HepG2 (cell line): ENCODE measurements around the gene IRF2. TPM values are rescaled to one million over a fixed set of nuclear protein-coding genes. Genes with fewer than 3 reads are reported as not detected.

Experiments
- ATAC-seq: fragments of 200-7000 bp; cut with Tn5 transposase; 3 replicates; pipeline ENCODE4 v1.9.1; 2020; ENCODE audit warnings: mild to moderate bottlenecking, moderate library complexity
- BruUV-seq: library from RNA; stranded (reverse); fragments of 400-500 nt; replicated peaks from 2 replicates; lab custom pipeline; 2021; lab: Mats Ljungman, UMichigan
- CTCF ChIA-PET: fragments of 300-600 bp; formaldehyde crosslinking; extraction: SDS; loops from one replicate; lab custom pipeline; 2021; ENCODE audit warnings: low total read pairs, inconsistent platforms, low intra/inter-chr PET ratio; lab: Yijun Ruan, JAX
- POLR2A ChIA-PET: fragments of 350-600 bp; sonication (Branson Sonifier 250); formaldehyde crosslinking; loops from one replicate; lab custom pipeline; 2020; ENCODE audit warnings: antibody characterized with exemption, inconsistent platforms; lab: Yijun Ruan, JAX
- DNase-seq: peaks from one replicate; pipeline ENCODE4 v3.0.0-alpha.2; 2015; ENCODE audit warnings: low spot score
- FAIRE-seq: peaks from 3 replicates; lab custom pipeline; 2011; peaks lifted over from hg19 to GRCh38; lab: Jason Lieb, UNC
- H2AFZ ChIP-seq: one replicate; pipeline ENCODE4 v1.6.1; 2011; ENCODE audit warnings: low read length, inconsistent platforms
- H3K27ac ChIP-seq: fragments of 300-600 bp; 3 replicates; pipeline ENCODE4 v1.8.0; 2011; ENCODE audit warnings: mixed run types, mild to moderate bottlenecking, mixed read lengths, low read length, inconsistent platforms; ENCODE audit not compliant: insufficient read depth; ENCODE audit errors: extremely low read length
- H3K27me3 ChIP-seq, 2 experiments: fragments of 200-600 bp in 1 of 2; 2 replicates in 1 of 2; 3 replicates in 1 of 2; pipeline versions ENCODE4 v1.6.0 to v1.8.0; 2011; ENCODE audit warnings: low read length in 2 of 2, mild to moderate bottlenecking in 2 of 2, moderate library complexity in 2 of 2, inconsistent platforms in 1 of 2; ENCODE audit not compliant: insufficient read depth in 2 of 2, control insufficient read depth in 1 of 2
- H3K36me3 ChIP-seq, 2 experiments: fragments of 200-600 bp in 1 of 2; replicated peaks in 1 of 2; 2 replicates in 1 of 2; 3 replicates in 1 of 2; pipeline versions ENCODE4 v1.5.1 to v1.8.0; 2011; ENCODE audit warnings: low read length in 2 of 2, inconsistent platforms in 1 of 2; ENCODE audit not compliant: insufficient read depth in 2 of 2, control insufficient read depth in 1 of 2
- H3K4me1 ChIP-seq: 2 replicates; pipeline ENCODE4 v1.5.1; 2012; ENCODE audit warnings: low read length, inconsistent platforms; ENCODE audit not compliant: insufficient read depth
- H3K4me2 ChIP-seq: 2 replicates; pipeline ENCODE4 v1.6.0; 2011; ENCODE audit warnings: low read depth, low read length, inconsistent platforms
- H3K4me3 ChIP-seq, 3 experiments: fragments of 200-600 bp in 1 of 3; sonication (generic), shearing (Covaris generic) in 1 of 3; replicated peaks in 1 of 3; 2 replicates each; pipeline ENCODE4 v1.5.1; 2011 to 2016; ENCODE audit warnings: low read length in 3 of 3, inconsistent platforms in 2 of 3, low read depth in 2 of 3, mild to moderate bottlenecking in 2 of 3, control low read depth in 1 of 3, mixed read lengths in 1 of 3; ENCODE audit not compliant: insufficient read depth in 1 of 3
- H3K79me2 ChIP-seq: one replicate; pipeline ENCODE4 v1.6.1; 2011; ENCODE audit warnings: low read length, inconsistent platforms; ENCODE audit not compliant: insufficient read depth
- H3K9ac ChIP-seq: 2 replicates; pipeline ENCODE4 v1.6.0; 2011; ENCODE audit warnings: mild to moderate bottlenecking, low read depth, low read length, inconsistent platforms; ENCODE audit not compliant: insufficient read depth
- H3K9me3 ChIP-seq: 2 replicates; pipeline ENCODE4 v1.5.1; 2012; ENCODE audit warnings: mild to moderate bottlenecking, low read length
- H4K20me1 ChIP-seq: 2 replicates; pipeline ENCODE4 v1.6.0; 2011; ENCODE audit warnings: inconsistent platforms, mild to moderate bottlenecking, low read length, moderate library complexity; ENCODE audit not compliant: insufficient read depth
- AGO2 ChIP-seq: fragments of 200-400 bp; formaldehyde crosslinking; optimal IDR thresholded peaks from 2 replicates; pipeline ENCODE3; 2017; ENCODE audit warnings: mild to moderate bottlenecking, low read depth, low read length, moderate library complexity
- GZF1 ChIP-seq: sonication (generic); formaldehyde crosslinking; IDR thresholded peaks from 2 replicates; pipeline ENCODE4 v1.5.1; 2020; ENCODE audit warnings: mild to moderate bottlenecking, missing genetic modification reagents
- MLX ChIP-seq: IDR thresholded peaks from 2 replicates; pipeline ENCODE4 v1.6.1; 2016
- ZNF10 ChIP-seq: sonication (generic); formaldehyde crosslinking; IDR thresholded peaks from 2 replicates; pipeline ENCODE4 v1.4.0; 2020; ENCODE audit warnings: mild to moderate bottlenecking, low read depth, missing genetic modification reagents, borderline replicate concordance
- ZNF747 ChIP-seq: sonication (generic); formaldehyde crosslinking; IDR thresholded peaks from 2 replicates; pipeline ENCODE4 v1.8.1; 2023; ENCODE audit warnings: missing genetic modification reagents, mild to moderate bottlenecking, borderline replicate concordance
- ZZZ3 ChIP-seq: sonication (generic); formaldehyde crosslinking; IDR thresholded peaks from 2 replicates; pipeline ENCODE4 v1.4.0; 2020; ENCODE audit warnings: missing genetic modification reagents, mild to moderate bottlenecking, borderline replicate concordance
- WGBS: methylation state at CpG from one replicate; pipeline ENCODE4 v1.1.6; 2017; ENCODE audit warnings: low lambda C conversion rate; 5-methylcytosine and 5-hydroxymethylcytosine counted together
- in situ Hi-C: cut with HindIII; loops from 2 replicates; pipeline ENCODE4 v1.10.0; 2017; ENCODE audit warnings: low pct_unique_long_range_greater_than_20kb; ENCODE audit not compliant: extremely low pct_ligation_motif_present
- intact Hi-C: fragments of 100-400 bp; cut with micrococcal nuclease; formaldehyde crosslinking; loops from one replicate; pipeline ENCODE4 v1.10.0; 2022; ENCODE audit not compliant: unreplicated experiment
- polyA plus RNA-seq, 8 experiments: library from polyadenylated mRNA; depleted of rRNA in 3 of 8; stranded (reverse) in 7 of 8; unstranded in 1 of 8; fragments of >200 nt; fragmentation: Illumina TruSeq in 4 of 8; extraction: Trizol in 4 of 8; gene quantifications; 2 replicates each; pipeline versions ENCODE4 v1.2.1 to v1.2.3, GENCODE V29; 2011 to 2016; ENCODE audit warnings: low read depth in 4 of 8, missing spikeins in 1 of 8, mixed read lengths in 1 of 8; ENCODE audit not compliant: insufficient read depth in 1 of 8
- total RNA-seq, 5 experiments: library from RNA; depleted of rRNA; stranded (reverse); fragments of >200 nt; fragmentation: Illumina TruSeq; extraction: Trizol; gene quantifications; 2 replicates each; pipeline ENCODE4 v1.2.3, GENCODE V29; 2016; ENCODE audit warnings: low read depth in 1 of 5

Gene IRF2
- total and polyA plus RNA-seq, 2 of the 13 experiments (the other 11 are each of a cell fraction or from before 2014, with no cell fraction given): 15.5 to 28.8 TPM

- BruUV-seq: no TSS peak
- no peak for TF ChIP-seq ZZZ3 (CRISPR knock-in tag)
- TF ChIP-seq ZNF10 (CRISPR knock-in tag): no peak
- TF ChIP-seq MLX: no peak
- 71% methylated on average over 1 of the region's 1 CpG for WGBS
- no peak overlapping the region for H2AFZ ChIP-seq
- in situ Hi-C loops: no loop called here
- ATAC-seq: no peak
- H3K4me3 ChIP-seq: no peak overlapping the region
- H4K20me1 ChIP-seq: no peaks in the 10 kb centered on the region
- no peak overlapping the region for H3K4me2 ChIP-seq
- peaks cover 25 to 60% of the 10 kb centered on the region in 2 experiments for H3K36me3 ChIP-seq
- no peak for DNase-seq
- H3K79me2 ChIP-seq: no peaks in the 10 kb centered on the region
- no peak overlapping the region for H3K27ac ChIP-seq
- no peaks in the 10 kb centered on the region for H3K27me3 ChIP-seq
- intact Hi-C loops: no loop called here
- no peaks in the 10 kb centered on the region for H3K9me3 ChIP-seq
- ChIA-PET POLR2A (no interaction called here), CTCF (no interaction called here)
- no peak overlapping the region for H3K9ac ChIP-seq
- no peaks in the 10 kb centered on the region for H3K4me1 ChIP-seq
- FAIRE-seq: no peak
Measured at GRCh38 chr4:184403384-184403781, 71.0 kb downstream of the IRF2 start.

GRCh38 chr4:184402740-184403383, 71.5 kb downstream of the IRF2 start:
- no peak overlapping the region for H2AFZ ChIP-seq
- peaks cover 25 to 60% of the 10 kb centered on the region in 2 experiments for H3K36me3 ChIP-seq
- no peaks in the 10 kb centered on the region for H3K27me3 ChIP-seq
- H3K79me2 ChIP-seq: no peaks in the 10 kb centered on the region
- H3K9ac ChIP-seq: no peak overlapping the region
- H3K4me3 ChIP-seq: no peak overlapping the region
- CTCF ChIA-PET: no interaction called here
- POLR2A ChIA-PET: no interaction called here
- WGBS: 92% methylated on average over 14 of the region's 14 CpGs
- no peak for ATAC-seq
- FAIRE-seq: no peak
- BruUV-seq: no TSS peak
- no peaks in the 10 kb centered on the region for H3K9me3 ChIP-seq
- H3K4me1 ChIP-seq: no peaks in the 10 kb centered on the region
- no peak overlapping the region for H3K4me2 ChIP-seq
- no peaks in the 10 kb centered on the region for H4K20me1 ChIP-seq
- intact Hi-C loops (no loop called here), in situ Hi-C loops (no loop called here)
- no peak overlapping the region for H3K27ac ChIP-seq
- DNase-seq: no peak
- TF ChIP-seq GZF1 (CRISPR knock-in tag) (peak; percentile 98), ZNF747 (CRISPR knock-in tag) (no peak), AGO2 (no peak)
